Vagina (tissue), 2 donors: ENCODE measurements around the gene HDAC7. TPM values are rescaled to one million over a fixed set of nuclear protein-coding genes. Genes with fewer than 3 reads are reported as not detected.
"Not testable (repeated sequence)": the region's sequence is repeated elsewhere in the genome, so short reads cannot be mapped to it uniquely, and the experiment has no call there.

Experiments
- DNase-seq, 2 donors: peaks; one replicate each; pipeline ENCODE4 v3.0.0-alpha.2; 2017; ENCODE audit errors: extremely low spot score in 2 of 2
- H3K27ac ChIP-seq: fragments of 200-600 bp; sonication (generic); one replicate; pipeline ENCODE4 v1.5.1; 2019
- H3K27me3 ChIP-seq: fragments of 200-600 bp; sonication (generic); one replicate; pipeline ENCODE4 v1.5.1; 2019
- H3K36me3 ChIP-seq, 2 donors: fragments of 200-600 bp; sonication (generic); one replicate each; pipeline ENCODE4 v1.5.1; 2017 to 2019
- H3K4me1 ChIP-seq: fragments of 200-600 bp; sonication (generic); one replicate; pipeline ENCODE4 v1.5.1; 2019
- H3K4me3 ChIP-seq, 2 donors: fragments of 200-600 bp; sonication (generic); 1 replicate in 1 of 2; 2 replicates in 1 of 2; pipeline ENCODE4 v1.5.1; 2016 to 2019
- H3K9me3 ChIP-seq: fragments of 200-600 bp; sonication (generic); one replicate; pipeline ENCODE4 v1.5.1; 2019
- CTCF ChIP-seq, 3 experiments: fragments of 450-650 bp in 2 of 3; fragments of 200-600 bp in 1 of 3; sonication (generic) in 1 of 3; IDR thresholded peaks; one replicate each; pipeline ENCODE4 v1.5.1; 2017 to 2019; ENCODE audit warnings: antibody characterized with exemption in 3 of 3, mild to moderate bottlenecking in 2 of 3, moderate library complexity in 2 of 3
- POLR2A ChIP-seq, 2 donors: fragments of 450-650 bp; IDR thresholded peaks; one replicate each; pipeline ENCODE4 v1.6.1; 2017; ENCODE audit warnings: antibody characterized with exemption in 2 of 2, mild to moderate bottlenecking in 2 of 2, moderate library complexity in 2 of 2
- POLR2AphosphoS5 ChIP-seq, 2 donors: sonication (generic); formaldehyde crosslinking; IDR thresholded peaks; one replicate each; pipeline ENCODE4 v1.9.0; 2017; ENCODE audit warnings: antibody characterized with exemption in 2 of 2, mild to moderate bottlenecking in 2 of 2, low read depth in 1 of 2; ENCODE audit not compliant: insufficient read depth in 1 of 2
- intact Hi-C: fragments of 100-400 bp; cut with DNase I; formaldehyde crosslinking; loops from one replicate; pipeline ENCODE4 v1.15.1; 2023
- total RNA-seq: library from RNA; depleted of rRNA; stranded (reverse); fragments of >200 nt; gene quantifications from one replicate; pipeline ENCODE4 v1.2.3, GENCODE V29; 2016

HDAC7 gene
- total RNA-seq, 1 donor from 2014 or later: 67.0 TPM

- peak overlapping the region in 1 of 2 donors; percentile 43 for H3K4me3 ChIP-seq
- TF ChIP-seq CTCF (IDR thresholded peaks at IDR 0.05) (no peak), POLR2AphosphoS5 (IDR thresholded peaks at IDR 0.05; ENCODE audit: insufficient read depth in 1 of 2, low read depth in 1 of 2) (peak; percentile 37 to 88)
- DNase-seq: no peak
- no peaks in the 10 kb centered on the region for H3K27me3 ChIP-seq
- peak overlapping the region; percentile 99 for H3K27ac ChIP-seq
- H3K36me3 ChIP-seq: no peaks in the 10 kb centered on the region
- peaks cover 100% of the 10 kb centered on the region for H3K4me1 ChIP-seq
- intact Hi-C loops: no loop called here
- H3K9me3 ChIP-seq: no peaks in the 10 kb centered on the region
Observed at GRCh38 chr12:47811581-47812484, 7.9 kb downstream of the HDAC7 start.

- Histone ChIP-seq H3K4me1 (peaks cover 100% of the 10 kb centered on the region), H3K4me3 (no peak overlapping the region), H3K27me3 (no peaks in the 10 kb centered on the region), H3K36me3 (no peaks in the 10 kb centered on the region), H3K27ac (peak overlapping the region; percentile 99), H3K9me3 (no peaks in the 10 kb centered on the region)
- intact Hi-C loops: no loop called here
- DNase-seq: no peak
- TF ChIP-seq CTCF (IDR thresholded peaks at IDR 0.05) (no peak), POLR2A (IDR thresholded peaks at IDR 0.05) (no peak), POLR2AphosphoS5 (IDR thresholded peaks at IDR 0.05; ENCODE audit: insufficient read depth in 1 of 2, low read depth in 1 of 2) (no peak)
Observed at GRCh38 chr12:47811072-47811396, 8.7 kb downstream of the HDAC7 start.

- H3K27me3 ChIP-seq, DNase-seq, H3K9me3 ChIP-seq, intact Hi-C loops, H3K36me3 ChIP-seq, H3K4me3 ChIP-seq: not testable (repeated sequence)
- peak overlapping the region; percentile 99 for H3K27ac ChIP-seq
- peaks cover 100% of the 10 kb centered on the region for H3K4me1 ChIP-seq
Observed at GRCh38 chr12:47809518-47809917, 10.2 kb downstream of the HDAC7 start.

GRCh38 chr12:47808574-47809365 is 10.9 kb downstream of the HDAC7 start:
- H3K27me3 ChIP-seq: no peaks in the 10 kb centered on the region
- peak overlapping the region in 1 of 2 donors; percentile 0 for H3K4me3 ChIP-seq
- H3K9me3 ChIP-seq: no peaks in the 10 kb centered on the region
- no peak for DNase-seq
- intact Hi-C loops: no loop called here
- H3K4me1 ChIP-seq: peaks cover 100% of the 10 kb centered on the region
- H3K36me3 ChIP-seq: no peaks in the 10 kb centered on the region
- H3K27ac ChIP-seq: peak overlapping the region; percentile 99
- no peak for TF ChIP-seq POLR2AphosphoS5 (IDR thresholded peaks at IDR 0.05; ENCODE audit: insufficient read depth in 1 of 2, low read depth in 1 of 2)
- TF ChIP-seq CTCF (IDR thresholded peaks at IDR 0.05): no peak
- no peak for TF ChIP-seq POLR2A (IDR thresholded peaks at IDR 0.05)

GRCh38 chr12:47808050-47808449 is 11.7 kb downstream of the HDAC7 start:
- intact Hi-C loops: no loop called here
- Histone ChIP-seq H3K27me3 (no peaks in the 10 kb centered on the region), H3K27ac (peak overlapping the region; percentile 99), H3K36me3 (no peaks in the 10 kb centered on the region), H3K4me3 (peak overlapping the region in 1 of 2 donors; percentile 0), H3K4me1 (peaks cover 100% of the 10 kb centered on the region), H3K9me3 (no peaks in the 10 kb centered on the region)
- no peak for DNase-seq
- no peak for TF ChIP-seq CTCF (IDR thresholded peaks at IDR 0.05)
- TF ChIP-seq POLR2A (IDR thresholded peaks at IDR 0.05): no peak
- peak in 1 of 2 donors; percentile 55 for TF ChIP-seq POLR2AphosphoS5 (IDR thresholded peaks at IDR 0.05; ENCODE audit: insufficient read depth in 1 of 2, low read depth in 1 of 2)
